GM18505 (cell line): Measurements from ENCODE around the gene SSTR5.

Source experiments
- ATAC-seq: cut with Tn5 transposase; IDR thresholded peaks from one replicate; pipeline ENCODE4 v1.9.1; 2021; ENCODE audit not compliant: unreplicated experiment
- POLR2A ChIP-seq: IDR thresholded peaks from 4 replicates; pipeline ENCODE4 v1.6.1; 2011; ENCODE audit warnings: borderline replicate concordance; ENCODE audit not compliant: insufficient read depth, insufficient read length; ENCODE audit errors: extremely low read depth

Gene SSTR5

GRCh38 chr16:1045993-1046911, 26.3 kb upstream of the SSTR5 start:
- ATAC-seq = no peak
- no peak for TF ChIP-seq POLR2A

GRCh38 chr16:1047123-1047522, 25.4 kb upstream of the SSTR5 start:
- no peak for TF ChIP-seq POLR2A
- ATAC-seq = no peak

- TF ChIP-seq POLR2A = no peak
- no peak for ATAC-seq
Measured at GRCh38 chr16:1047801-1048200, 24.7 kb upstream of the SSTR5 start.

GRCh38 chr16:1048442-1049112, 24.0 kb upstream of the SSTR5 start:
- ATAC-seq = no peak
- no peak for TF ChIP-seq POLR2A

DNA sequence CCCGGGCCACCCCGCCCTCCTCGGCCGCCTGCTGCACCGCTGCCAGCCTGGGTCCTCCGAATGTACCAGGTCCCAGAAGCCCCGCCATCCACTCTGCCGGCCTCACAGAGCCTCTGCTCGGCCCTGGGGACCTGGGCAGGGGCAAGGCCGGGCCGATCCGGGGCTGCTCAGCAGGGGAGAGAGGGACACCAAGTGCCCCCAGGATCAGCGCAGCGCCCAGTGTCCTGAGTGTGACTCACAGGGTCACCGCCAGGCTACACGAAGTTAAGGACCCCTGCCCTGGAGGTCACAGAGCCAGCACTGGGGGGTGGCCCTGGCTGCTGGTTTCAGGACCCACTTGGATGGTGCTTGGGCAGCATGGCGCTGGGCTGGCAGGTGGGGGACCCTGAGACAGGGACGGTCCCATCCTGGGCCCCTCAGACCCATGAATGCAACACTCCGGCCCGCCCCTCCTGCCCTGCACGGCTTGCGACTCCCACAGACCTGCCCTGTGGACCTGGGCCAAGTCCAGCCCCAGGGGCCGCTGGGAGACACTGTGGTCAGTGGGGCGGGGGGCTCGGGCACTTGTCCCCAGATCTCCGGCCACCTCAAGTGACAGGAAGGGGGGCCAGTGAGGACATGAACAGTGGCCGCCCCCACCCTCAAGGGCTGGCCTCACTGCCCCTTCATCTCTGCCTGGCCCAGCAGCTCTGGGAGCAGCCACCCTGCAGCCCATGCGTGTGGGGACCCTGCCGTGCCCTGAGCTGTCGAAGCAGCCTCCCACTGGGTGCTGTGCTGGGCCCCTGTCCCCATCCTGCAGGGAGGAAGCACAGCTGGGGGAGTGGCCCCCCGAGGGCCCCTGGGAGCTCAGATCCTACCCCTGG, 23.2 kb upstream of the SSTR5 start:
- TF ChIP-seq POLR2A = no peak
- no peak for ATAC-seq

DNA sequence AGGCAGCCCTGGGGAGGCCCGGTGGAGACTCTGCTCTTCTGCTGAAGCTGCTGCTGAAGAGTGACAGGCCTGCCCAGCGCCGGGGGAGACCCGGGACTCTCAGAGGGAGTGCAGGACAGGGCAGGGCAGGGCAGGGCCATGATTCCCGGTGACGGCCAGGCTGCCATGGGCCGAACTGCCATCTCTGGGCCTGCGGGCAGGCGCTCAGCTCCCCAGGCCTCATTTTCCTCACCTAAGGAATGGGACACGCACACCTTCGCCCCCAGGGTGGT, 22.6 kb upstream of the SSTR5 start:
- ATAC-seq = no peak
- TF ChIP-seq POLR2A = no peak

DNA sequence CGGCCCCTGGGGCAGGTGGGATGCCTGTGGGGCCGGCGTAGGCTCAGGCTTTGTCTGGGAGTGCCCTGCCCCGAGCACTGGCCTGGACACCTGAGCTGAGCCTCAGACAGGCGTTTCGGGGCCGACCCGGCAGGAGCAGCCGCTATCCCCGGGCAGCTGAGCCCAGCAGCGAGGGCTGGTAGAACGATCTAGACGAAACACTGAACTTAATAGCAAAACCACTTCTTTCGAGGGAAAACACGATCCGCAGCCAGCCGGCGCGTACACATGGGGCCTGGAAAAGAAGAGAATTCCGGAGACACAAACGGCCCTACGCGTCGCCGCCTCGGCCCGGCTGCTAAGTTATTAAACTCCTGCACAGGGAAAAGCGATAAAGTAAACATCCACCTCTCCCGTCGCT, 22.0 kb upstream of the SSTR5 start:
- no peak for ATAC-seq
- no peak for TF ChIP-seq POLR2A

GRCh38 chr16:1050921-1051320, 21.6 kb upstream of the SSTR5 start:
- ATAC-seq = no peak
- no peak for TF ChIP-seq POLR2A

- no peak for TF ChIP-seq POLR2A
- ATAC-seq = no peak
Measured at GRCh38 chr16:1051446-1051845, 21.1 kb upstream of the SSTR5 start.

- ATAC-seq = no peak
- no peak for TF ChIP-seq POLR2A
Measured at GRCh38 chr16:1052721-1053120, 19.8 kb upstream of the SSTR5 start.

DNA sequence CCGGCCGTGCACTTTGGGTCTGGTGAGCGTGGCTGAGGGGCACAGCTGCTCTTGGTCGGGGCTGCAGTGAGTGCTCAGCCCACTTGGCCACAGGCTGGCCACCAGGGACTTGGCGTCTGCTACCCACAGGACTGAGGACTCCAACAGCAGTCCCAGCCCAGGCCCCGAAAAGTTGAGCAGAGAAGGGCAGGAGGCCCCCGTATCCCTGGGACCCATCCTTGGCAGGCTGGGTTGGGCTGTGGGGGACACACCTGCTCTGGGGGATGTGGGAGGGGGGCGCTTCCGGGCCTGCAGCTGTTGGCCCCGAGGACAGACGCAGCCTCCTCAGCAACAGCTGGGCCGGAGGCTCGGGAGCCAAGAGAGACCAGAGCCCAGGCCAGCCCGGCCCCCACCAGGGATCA, 19.4 kb upstream of the SSTR5 start:
- ATAC-seq = no peak

DNA sequence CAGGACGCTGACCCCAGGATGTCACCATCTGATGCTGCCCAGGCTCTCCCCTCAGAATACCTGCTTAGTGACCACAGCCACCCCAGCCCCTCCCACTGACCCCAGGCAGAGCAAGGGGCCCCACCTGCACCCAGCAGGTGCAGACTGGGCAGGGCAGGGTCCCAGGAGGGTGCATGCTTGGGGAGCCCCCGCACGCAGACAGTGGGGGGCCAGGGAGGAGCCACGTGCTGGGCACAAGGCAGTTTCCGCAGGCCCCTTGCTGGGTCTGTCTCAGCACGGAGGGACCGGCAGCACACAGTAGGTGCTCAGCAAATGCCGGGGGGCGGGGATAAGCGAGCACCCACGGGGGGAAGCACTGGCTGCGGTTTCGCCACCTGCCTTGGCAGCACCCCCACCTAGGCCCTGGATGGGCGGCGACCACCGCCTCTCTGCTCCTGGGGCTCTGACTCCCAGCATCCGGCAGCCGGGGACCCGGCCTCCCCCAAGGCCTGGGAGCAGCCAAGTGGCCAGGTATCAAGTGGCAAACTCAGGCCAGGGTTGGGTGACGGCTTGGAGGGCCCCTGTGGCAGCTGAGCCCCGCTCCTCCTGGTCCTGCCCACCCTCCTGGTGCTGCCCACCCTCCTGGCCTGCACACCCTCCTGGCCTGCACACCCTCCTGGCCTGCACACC, 18.7 kb upstream of the SSTR5 start:
- no peak for ATAC-seq
- TF ChIP-seq POLR2A = no peak

More for the DNA sequence above, 19.4 kb upstream of the SSTR5 start:
- no peak for TF ChIP-seq POLR2A
